ENCODE measurements around the gene KRTAP10-6.
"Not testable (repeated sequence)": the region's sequence is repeated elsewhere in the genome, so short reads cannot be mapped to it uniquely, and the experiment has no call there.

The KRTAP10-6 gene

DNA sequence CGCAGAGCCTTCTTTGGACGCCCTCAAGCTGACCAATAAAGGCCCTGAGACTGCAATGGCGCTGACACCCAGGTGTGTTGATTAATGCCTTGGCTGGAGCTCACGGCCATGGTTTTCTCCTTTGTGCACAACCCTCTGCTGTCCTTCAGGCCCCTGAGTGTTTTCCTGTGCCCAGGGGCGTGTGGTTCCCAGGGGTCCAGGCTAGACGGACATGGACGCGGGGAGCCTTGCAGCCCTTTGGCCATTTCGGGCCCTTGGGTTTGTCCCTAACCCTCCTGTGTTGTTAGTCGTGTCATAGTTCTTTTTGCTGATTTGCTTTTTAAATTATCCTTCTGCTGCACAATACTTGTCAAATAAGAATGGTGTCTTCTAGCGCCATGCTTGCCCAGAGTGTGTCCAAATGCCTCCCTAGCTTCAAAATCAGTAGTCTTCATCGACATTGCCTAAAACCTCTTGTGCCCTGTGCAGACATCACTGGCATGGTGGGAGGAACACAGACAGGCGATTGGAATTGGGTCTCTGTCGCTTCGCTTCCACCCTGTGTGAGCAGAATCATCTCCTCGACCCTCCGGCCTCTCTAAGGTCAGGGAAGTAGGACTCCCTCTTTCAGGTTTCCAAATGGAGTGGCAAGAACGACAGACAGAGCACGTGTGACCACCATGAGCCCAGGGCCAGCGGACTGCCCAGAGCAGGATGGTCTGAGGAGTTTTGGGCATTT lies 16.8 kb downstream of the KRTAP10-6 start:
- DNase-seq (ENCODE audit: low read depth) = no peak

DNA sequence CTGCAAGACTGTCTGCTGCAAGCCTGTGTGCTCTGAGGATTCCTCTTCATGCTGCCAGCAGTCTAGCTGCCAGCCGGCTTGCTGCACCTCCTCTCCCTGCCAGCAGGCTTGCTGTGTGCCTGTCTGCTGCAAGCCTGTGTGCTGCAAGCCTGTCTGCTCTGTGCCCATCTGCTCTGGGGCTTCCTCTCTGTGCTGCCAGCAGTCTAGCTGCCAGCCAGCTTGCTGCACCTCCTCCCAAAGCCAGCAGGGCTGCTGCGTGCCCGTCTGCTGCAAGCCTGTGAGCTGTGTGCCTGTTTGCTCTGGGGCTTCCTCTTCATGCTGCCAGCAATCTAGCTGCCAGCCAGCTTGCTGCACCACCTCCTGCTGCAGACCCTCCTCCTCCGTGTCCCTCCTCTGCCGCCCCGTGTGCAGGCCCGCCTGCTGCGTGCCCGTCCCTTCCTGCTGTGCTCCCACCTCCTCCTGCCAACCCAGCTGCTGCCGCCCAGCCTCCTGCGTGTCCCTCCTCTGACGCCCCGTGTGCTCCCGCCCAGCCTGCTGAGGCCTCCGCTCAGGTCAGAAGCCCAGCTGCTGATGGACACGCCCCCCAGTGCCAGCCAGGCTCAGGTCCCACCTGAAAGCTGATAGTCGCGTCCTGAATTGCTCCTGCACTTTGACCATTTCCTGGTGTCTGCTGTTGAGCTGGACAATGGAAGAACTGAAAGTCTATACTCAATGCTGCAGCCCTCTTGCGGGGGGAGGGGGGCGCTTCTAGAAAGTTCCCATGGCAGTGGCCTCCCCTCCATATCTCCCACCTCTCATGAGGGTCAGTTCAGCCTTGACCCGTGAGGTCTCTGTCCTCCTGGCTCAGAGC lies 17.6 kb downstream of the KRTAP10-6 start:
- no peak for DNase-seq (ENCODE audit: low read depth)

- not testable (repeated sequence) for DNase-seq (ENCODE audit: low read depth)
These were observed 18.5 kb downstream of the KRTAP10-6 start, which contains the start of gene KRTAP10-4 for GRCh38 chr21:44573630-44574456. Gene KRTAP10-4 (plus strand): TSS chr21:44573729. CDS start chr21:44573759, 30 bp downstream.

DNA sequence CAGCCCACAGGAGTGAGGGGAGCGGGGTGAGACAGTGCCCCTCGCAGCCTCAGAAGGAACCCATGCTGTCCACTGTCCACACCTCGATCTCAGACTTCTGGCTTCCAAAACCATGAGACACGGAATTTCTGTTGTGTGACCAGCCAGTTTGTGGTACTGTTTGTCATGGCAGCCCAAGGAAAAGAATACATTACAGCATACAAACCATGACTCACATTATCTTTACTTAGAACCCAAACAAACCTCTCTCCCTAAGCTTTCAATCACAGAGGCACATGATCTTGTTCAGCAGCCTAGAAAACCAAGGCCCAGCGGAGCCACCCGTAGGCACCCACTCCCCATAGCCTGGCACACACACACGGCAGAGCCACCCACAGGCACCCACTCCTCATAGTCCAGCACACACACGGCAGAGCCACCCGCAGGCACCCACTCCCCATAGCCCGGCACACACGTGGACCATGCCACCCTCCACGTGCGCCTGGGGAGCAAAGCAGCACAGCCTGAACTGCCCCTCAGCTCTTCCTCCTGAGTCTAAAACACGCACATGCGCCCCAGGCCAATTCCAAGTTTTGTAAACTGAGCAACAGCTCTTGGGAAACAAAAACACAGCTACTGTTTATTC lies 19.2 kb downstream of the KRTAP10-6 start:
- DNase-seq (ENCODE audit: low read depth) = no peak

GRCh38 chr21:44571844-44572782 lies 20.2 kb downstream of the KRTAP10-6 start:
- no peak for DNase-seq (ENCODE audit: low read depth)

GRCh38 chr21:44571296-44571695 lies 21.0 kb downstream of the KRTAP10-6 start:
- DNase-seq (ENCODE audit: low read depth) = no peak

DNA sequence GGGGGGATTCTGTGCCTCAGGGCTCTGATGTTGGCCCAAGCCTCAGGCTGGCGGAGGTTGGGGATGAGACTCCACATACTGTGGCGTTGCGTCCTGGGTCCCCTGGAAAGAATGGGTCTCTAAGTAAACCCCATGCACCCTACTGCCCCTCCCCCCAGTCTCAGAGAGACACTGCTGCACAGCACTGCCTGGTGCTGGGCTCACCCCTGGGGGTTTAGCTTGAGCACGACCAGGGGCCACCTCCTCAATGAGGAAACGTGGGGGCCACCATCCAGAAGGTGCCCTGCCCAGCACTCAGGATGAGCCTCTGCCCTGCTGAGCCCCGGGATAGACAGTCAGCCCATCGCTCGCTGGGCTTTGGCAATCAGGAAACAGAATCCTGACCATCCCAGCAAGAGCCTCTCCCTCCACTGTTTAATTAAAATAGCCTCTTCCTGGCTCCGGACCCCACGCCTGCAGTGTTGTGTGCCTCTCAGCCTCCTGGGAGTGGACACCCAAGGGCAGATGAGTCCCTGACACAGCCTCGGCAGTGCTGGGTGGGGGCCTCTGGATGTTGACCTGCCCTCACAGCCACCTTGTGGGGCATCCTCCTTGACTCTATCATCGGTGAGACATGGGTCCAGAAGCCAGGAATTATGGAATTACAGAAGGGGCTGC lies 22.3 kb downstream of the KRTAP10-6 start:
- DNase-seq (ENCODE audit: low read depth) = no peak

GRCh38 chr21:44568667-44569556 lies 23.4 kb downstream of the KRTAP10-6 start:
- no peak for DNase-seq (ENCODE audit: low read depth)

DNA sequence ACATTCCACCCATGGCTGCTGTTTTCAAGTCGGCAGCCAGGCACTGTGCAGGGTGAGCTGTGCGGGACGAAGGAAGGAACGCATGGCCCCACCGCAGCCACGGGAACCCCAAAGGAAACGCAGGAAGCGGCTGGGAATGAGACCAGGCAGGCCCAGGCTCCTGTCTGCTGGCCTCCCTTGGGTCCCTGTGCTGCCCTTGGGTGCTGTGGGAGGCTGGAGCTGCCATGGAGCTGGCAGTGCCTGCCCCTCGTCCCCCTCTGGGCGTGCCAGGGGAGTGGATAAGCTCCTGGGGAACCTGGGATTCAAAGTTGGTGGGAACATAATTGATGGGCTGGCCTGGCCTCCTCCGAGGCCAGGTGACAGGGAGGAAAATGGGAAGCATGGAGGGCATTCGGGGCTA lies 24.0 kb downstream of the KRTAP10-6 start:
- no peak for DNase-seq (ENCODE audit: low read depth)

- no peak for DNase-seq (ENCODE audit: low read depth)
These were observed 24.7 kb downstream of the KRTAP10-6 start for GRCh38 chr21:44567481-44568171.

DNA sequence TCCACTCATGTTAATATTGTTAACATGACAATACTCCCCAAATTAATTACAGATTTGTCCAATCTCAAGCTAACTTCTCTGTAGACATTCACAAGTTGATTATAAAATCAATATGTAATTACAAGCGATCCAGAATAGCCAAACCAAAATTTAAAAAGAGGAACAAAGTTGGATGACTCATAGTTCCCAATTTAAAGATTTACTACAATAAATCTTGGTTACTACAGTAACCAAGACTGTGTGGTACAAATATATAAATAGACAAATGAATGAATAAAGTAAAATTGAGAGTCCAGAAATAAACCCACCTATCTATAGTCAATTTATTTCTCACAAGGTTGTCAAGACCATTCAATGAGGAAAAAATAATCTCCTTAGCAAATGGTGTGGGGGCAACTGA lies 25.9 kb downstream of the KRTAP10-6 start:
- no peak for DNase-seq (ENCODE audit: low read depth)

DNA sequence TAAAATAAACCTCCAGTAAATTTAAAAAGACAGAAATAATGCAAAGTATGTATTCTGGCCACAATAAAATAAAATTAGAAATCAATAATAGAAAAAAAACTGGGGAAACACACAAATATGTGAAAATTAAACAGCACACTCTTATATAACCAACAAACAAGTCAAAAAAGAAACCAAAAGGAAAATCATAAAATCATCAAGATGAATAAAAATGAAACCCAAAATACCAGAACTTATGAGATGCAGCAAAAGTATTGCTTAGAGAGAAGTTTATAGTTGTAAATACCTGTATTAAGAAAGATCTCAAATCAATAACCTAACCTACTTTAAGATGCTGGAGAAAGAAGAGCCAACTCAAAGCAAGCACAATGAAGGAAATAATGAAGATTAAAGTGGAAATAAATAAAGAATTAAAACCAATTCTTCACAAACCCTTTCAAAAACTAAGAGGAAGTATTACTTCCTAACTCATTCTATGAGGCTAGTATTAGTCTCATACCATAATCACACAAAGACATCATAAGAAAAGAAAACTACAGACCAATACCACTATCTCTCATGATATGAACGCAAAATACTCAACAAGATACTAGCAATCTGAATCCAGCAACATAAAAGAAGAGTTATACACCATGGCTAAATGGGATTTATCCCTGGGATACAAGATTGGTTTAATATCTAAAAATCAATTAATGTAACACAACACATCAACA lies 27.3 kb downstream of the KRTAP10-6 start:
- no peak for DNase-seq (ENCODE audit: low read depth)

GRCh38 chr21:44564099-44564498 lies 28.2 kb downstream of the KRTAP10-6 start:
- no peak for DNase-seq (ENCODE audit: low read depth)

DNA sequence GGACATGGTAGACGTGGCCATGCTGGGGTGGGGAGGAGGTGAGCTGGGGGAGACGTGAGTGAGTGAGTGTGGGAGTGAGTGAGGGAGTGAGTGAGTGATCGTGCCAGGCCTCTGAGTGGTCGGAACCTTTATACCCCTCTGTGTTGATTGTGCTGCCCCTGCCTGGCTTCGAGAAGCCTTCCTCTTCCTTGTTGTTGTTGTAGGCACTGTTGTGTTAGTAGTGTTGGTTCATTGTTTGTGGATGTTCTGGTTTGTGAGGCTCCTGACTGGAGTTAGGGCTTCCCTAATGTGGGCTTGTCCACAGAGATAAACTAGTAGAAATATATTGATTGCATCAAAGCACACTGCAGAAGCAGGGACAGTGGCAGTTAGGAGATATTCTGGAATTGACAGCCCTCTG lies 33.6 kb downstream of the KRTAP10-6 start, which contains the start of gene KRTAP10-3:
KRTAP10-3 (minus strand) TSS at position 101 of the 400 bp plus-strand sequence; CDS start at position 21, 80 bp downstream.
- DNase-seq (ENCODE audit: low read depth) = no peak

GRCh38 chr21:44558329-44558675 lies 34.0 kb downstream of the KRTAP10-6 start:
- not testable (repeated sequence) for DNase-seq (ENCODE audit: low read depth)

- DNase-seq (ENCODE audit: low read depth) = no peak
These were observed 34.6 kb downstream of the KRTAP10-6 start for GRCh38 chr21:44557491-44558328.

DNA sequence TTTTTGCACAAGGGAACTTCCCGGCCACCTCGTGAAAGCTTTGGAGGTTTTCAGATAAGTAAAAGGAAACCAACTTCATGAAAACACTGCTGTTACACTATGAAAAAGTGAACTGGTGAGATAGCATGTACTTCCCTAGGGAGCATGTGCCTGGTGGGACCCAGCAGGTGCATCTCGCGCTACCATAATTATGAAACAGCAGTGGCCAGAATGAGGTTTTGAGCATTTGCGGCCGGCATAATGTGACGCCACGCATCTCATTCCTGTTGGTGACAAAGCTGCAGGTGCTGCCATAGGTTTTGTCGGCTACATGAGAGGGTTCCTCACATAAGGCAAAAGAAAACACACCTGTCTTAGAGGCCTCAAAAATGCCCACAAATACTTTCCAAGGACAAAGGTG lies 35.4 kb downstream of the KRTAP10-6 start:
- DNase-seq (ENCODE audit: low read depth) = no peak
